Measurements from ENCODE around the gene SBF2.
"Not testable (repeated sequence)": the region's sequence is repeated elsewhere in the genome, so short reads cannot be mapped to it uniquely, and the experiment has no call there.

DNA sequence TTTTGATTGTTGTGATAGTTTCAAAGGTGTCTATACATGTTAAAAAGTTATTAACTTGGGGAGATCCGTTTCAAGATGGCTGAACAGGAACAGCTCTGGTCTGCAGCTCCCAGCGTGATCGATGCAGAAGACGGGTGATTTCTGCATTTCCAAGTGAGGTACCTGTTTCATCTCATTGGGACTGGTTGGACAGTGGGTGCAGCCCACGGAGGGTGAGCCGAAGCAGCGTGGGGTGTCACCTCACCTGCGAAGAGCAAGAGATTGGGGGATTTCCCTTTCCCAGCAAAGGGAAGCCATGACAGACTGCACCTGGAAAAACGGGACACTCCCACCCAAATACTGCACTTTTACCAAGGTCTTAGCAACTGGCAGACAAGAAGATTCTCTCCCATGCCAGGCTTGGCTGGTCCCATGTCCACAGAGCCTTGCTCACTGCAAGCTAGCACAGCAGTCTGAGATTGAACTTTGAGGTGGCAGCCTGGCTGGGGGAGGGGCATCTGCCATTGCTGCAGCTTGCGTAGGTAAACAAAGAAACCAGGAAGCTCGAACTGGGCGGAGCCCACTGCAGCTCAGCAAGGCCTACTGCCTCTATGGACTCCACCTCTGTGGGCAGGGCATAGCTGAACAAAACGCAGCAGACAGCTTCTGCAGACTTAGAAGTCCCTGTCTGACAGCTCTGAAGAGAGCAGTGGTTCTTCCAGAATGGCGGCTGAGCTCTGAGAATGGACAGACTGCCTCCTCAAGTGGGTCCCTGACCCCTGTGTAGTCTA lies 363.3 kb downstream of the SBF2 start:
- not testable (repeated sequence) for TF ChIP-seq CTCF (IDR thresholded peaks at IDR 0.05); EZH2 (IDR thresholded peaks at IDR 0.05; ENCODE audit: borderline replicate concordance, insufficient read depth, low read depth, low read length, poor library complexity, severe bottlenecking)

All from B cell (primary cell).